GM19328 (cell line): ENCODE results near the gene RTN4IP1.
"Not testable (repeated sequence)": the region's sequence is repeated elsewhere in the genome, so short reads cannot be mapped to it uniquely, and the experiment has no call there.

Source experiments
- ATAC-seq: cut with Tn5 transposase; IDR thresholded peaks from one replicate; pipeline ENCODE4 v1.9.1; 2021; ENCODE audit warnings: mild to moderate bottlenecking, moderate library complexity; ENCODE audit not compliant: unreplicated experiment

RTN4IP1 gene

GRCh38 chr6:106586815-106587415, 42.4 kb downstream of the RTN4IP1 start:
- no peak for ATAC-seq

GRCh38 chr6:106581468-106581867, 47.8 kb downstream of the RTN4IP1 start:
- no peak for ATAC-seq

GRCh38 chr6:106579281-106579680, 50.0 kb downstream of the RTN4IP1 start:
- no peak for ATAC-seq

GRCh38 chr6:106574741-106575458, 54.4 kb downstream of the RTN4IP1 start:
- no peak for ATAC-seq

GRCh38 chr6:106572875-106573585, 56.3 kb downstream of the RTN4IP1 start:
- no peak for ATAC-seq

GRCh38 chr6:106572436-106572835, 56.9 kb downstream of the RTN4IP1 start:
- no peak for ATAC-seq

- ATAC-seq: no peak
Measured at GRCh38 chr6:106569428-106569827, 59.9 kb downstream of the RTN4IP1 start.

- ATAC-seq: no peak
Measured at GRCh38 chr6:106568530-106568929, 60.8 kb downstream of the RTN4IP1 start.

GRCh38 chr6:106564476-106564875, 64.8 kb downstream of the RTN4IP1 start:
- no peak for ATAC-seq

- ATAC-seq: no peak
Measured at GRCh38 chr6:106563614-106564013, 65.7 kb downstream of the RTN4IP1 start.

GRCh38 chr6:106561686-106562405, 67.5 kb downstream of the RTN4IP1 start:
- ATAC-seq: no peak

GRCh38 chr6:106560996-106561685, 68.2 kb downstream of the RTN4IP1 start:
- no peak for ATAC-seq

- ATAC-seq: not testable (repeated sequence)
Measured at GRCh38 chr6:106559659-106560058, 69.6 kb downstream of the RTN4IP1 start.

GRCh38 chr6:106558364-106558763, 70.9 kb downstream of the RTN4IP1 start:
- no peak for ATAC-seq

- no peak for ATAC-seq
Measured at GRCh38 chr6:106557837-106558236, 71.5 kb downstream of the RTN4IP1 start.

- no peak for ATAC-seq
Measured at GRCh38 chr6:106556368-106556960, 72.8 kb downstream of the RTN4IP1 start.

GRCh38 chr6:106555767-106556166, 73.5 kb downstream of the RTN4IP1 start:
- no peak for ATAC-seq

GRCh38 chr6:106553440-106553839, 75.9 kb downstream of the RTN4IP1 start:
- no peak for ATAC-seq

- no peak for ATAC-seq
Measured at GRCh38 chr6:106551155-106551554, 78.1 kb downstream of the RTN4IP1 start.

- ATAC-seq: no peak
Measured at GRCh38 chr6:106549521-106549920, 79.8 kb downstream of the RTN4IP1 start.
